ENCODE results near the gene SUGCT. TPM values are rescaled to one million over a fixed set of nuclear protein-coding genes. Genes with fewer than 3 reads are reported as not detected.

Gene SUGCT
- total RNA-seq, 1 experiment from 2014 or later = 5.4 TPM

DNA sequence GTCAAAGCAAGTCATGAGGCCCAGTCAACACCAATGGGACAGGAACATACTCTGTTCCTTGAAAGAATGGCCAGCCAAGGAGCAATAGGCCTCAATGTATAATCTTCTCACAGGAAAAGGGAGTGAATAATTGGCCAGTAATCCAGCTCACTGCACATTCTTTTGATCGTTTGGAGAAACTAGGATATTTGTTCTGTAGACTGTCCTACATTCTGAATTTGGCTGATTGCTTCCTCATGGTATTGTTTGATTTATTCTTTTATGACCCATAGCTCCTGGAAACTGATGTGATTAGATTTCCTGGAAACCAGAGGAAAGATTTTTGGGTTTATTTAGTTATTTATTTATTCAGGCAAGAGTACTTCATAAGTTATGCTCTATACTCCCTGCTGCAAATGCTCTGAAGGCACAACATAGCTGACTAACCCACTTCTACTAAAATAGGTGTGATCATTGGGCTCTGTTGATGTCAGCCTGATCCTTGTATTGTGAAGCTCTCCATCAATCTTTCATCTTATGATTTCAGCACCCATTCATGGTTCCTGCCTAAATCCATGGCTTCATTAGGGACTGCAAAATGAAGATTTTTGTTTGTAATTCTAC, 745.2 kb downstream of the SUGCT start:
- Histone ChIP-seq H3K27ac (ENCODE audit: insufficient read length, low read depth, low read length) (no peak overlapping the region), H3K18ac (ENCODE audit: insufficient read length, low read depth, low read length) (no peak overlapping the region), H3K4ac (ENCODE audit: low read depth, low read length) (no peak overlapping the region), H2AK5ac (ENCODE audit: insufficient read length, low read length) (no peak overlapping the region), H2AFZ (ENCODE audit: low read length) (no peak overlapping the region), H2BK5ac (ENCODE audit: insufficient read length, low read length) (no peak overlapping the region), H2BK120ac (ENCODE audit: low read depth, low read length, poor library complexity, severe bottlenecking) (no peak overlapping the region), H3K27me3 (ENCODE audit: insufficient read depth, low read length) (no peaks in the 10 kb centered on the region), H3K14ac (ENCODE audit: insufficient read depth, low read length) (no peak overlapping the region), H2BK20ac (ENCODE audit: low read depth, low read length, poor library complexity, severe bottlenecking) (no peak overlapping the region), H3K4me1 (ENCODE audit: insufficient read depth, low read length) (no peaks in the 10 kb centered on the region), H3K9me3 (ENCODE audit: control insufficient read depth, low read depth, low read length) (no peaks in the 10 kb centered on the region), H3K4me2 (ENCODE audit: insufficient read depth, insufficient read length, low read length) (no peak overlapping the region), H2BK15ac (ENCODE audit: low read depth, low read length) (no peak overlapping the region), H3K23ac (ENCODE audit: insufficient read length, low read depth, low read length) (no peak overlapping the region), H3K9ac (ENCODE audit: extremely low read depth, insufficient read length, low read length) (no peak overlapping the region), H2BK12ac (ENCODE audit: insufficient read length, low read depth, low read length) (no peak overlapping the region), H3K23me2 (ENCODE audit: insufficient read length, low read depth, low read length, poor library complexity, severe bottlenecking) (no peaks in the 10 kb centered on the region), H4K20me1 (ENCODE audit: control insufficient read depth, insufficient read depth, insufficient read length) (no peaks in the 10 kb centered on the region), H3K79me2 (ENCODE audit: insufficient read depth, low read length) (no peaks in the 10 kb centered on the region), H3T11ph (ENCODE audit: low read length) (no peak overlapping the region), H4K91ac (ENCODE audit: insufficient read length, low read depth, low read length) (no peak overlapping the region), H4K8ac (replicated peaks; ENCODE audit: insufficient read length, low read depth, low read length) (no peak overlapping the region), H4K5ac (ENCODE audit: insufficient read length, low read depth, low read length) (no peak overlapping the region), H3K79me1 (ENCODE audit: insufficient read depth, low read depth, low read length, poor library complexity, severe bottlenecking) (no peaks in the 10 kb centered on the region), H3K56ac (ENCODE audit: insufficient read length, low read depth, low read length) (no peak overlapping the region)
- DNase-seq = no peak
- Mint-ChIP-seq H3K27me3 (ENCODE audit: low read depth) (no peaks in the 10 kb centered on the region; the same call in 1 of the 2 replicates), H3K4me3 (no peak overlapping the region), H3K4me1 (no peaks in the 10 kb centered on the region), H3K9me3 (no peaks in the 10 kb centered on the region), H3K27ac (no peak overlapping the region), H3K36me3 (ENCODE audit: insufficient read depth in 1 of 3, low read depth in 3 of 3) (no peaks in the 10 kb centered on the region)
- TF ChIP-seq, protein P1, sequence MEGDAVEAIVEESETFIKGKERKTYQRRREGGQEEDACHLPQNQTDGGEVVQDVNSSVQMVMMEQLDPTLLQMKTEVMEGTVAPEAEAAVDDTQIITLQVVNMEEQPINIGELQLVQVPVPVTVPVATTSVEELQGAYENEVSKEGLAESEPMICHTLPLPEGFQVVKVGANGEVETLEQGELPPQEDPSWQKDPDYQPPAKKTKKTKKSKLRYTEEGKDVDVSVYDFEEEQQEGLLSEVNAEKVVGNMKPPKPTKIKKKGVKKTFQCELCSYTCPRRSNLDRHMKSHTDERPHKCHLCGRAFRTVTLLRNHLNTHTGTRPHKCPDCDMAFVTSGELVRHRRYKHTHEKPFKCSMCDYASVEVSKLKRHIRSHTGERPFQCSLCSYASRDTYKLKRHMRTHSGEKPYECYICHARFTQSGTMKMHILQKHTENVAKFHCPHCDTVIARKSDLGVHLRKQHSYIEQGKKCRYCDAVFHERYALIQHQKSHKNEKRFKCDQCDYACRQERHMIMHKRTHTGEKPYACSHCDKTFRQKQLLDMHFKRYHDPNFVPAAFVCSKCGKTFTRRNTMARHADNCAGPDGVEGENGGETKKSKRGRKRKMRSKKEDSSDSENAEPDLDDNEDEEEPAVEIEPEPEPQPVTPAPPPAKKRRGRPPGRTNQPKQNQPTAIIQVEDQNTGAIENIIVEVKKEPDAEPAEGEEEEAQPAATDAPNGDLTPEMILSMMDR (conservative IDR thresholded peaks at IDR 0.05) = no peak
- no CpG with 5 or more reads among the region's 1 CpG for WGBS (ENCODE audit: extremely low coverage, insufficient read length, low lambda C conversion rate)
